ENCODE data around the gene PUSL1. TPM values are rescaled to one million over a fixed set of nuclear protein-coding genes. Genes with fewer than 3 reads are reported as not detected.

Gene PUSL1
- total and polyA plus RNA-seq, 2 of the 13 experiments (the other 11 are each of a cell fraction or from before 2014, with no cell fraction given) = 8.3 to 22.2 TPM

- TF ChIP-seq PRDM10 (CRISPR knock-in tag; IDR thresholded peaks at IDR 0.05; ENCODE audit: low read depth) (no peak), ARNTL (CRISPR knock-in tag; IDR thresholded peaks at IDR 0.05) (peak; percentile 66), XRCC5 (optimal IDR thresholded peaks at IDR 0.05; ENCODE audit: low read length) (no peak), THAP9 (CRISPR knock-in tag; IDR thresholded peaks at IDR 0.05; ENCODE audit: borderline replicate concordance) (no peak), ZBTB14 (CRISPR knock-in tag; IDR thresholded peaks at IDR 0.05) (peak; percentile 66), ZNF556 (CRISPR knock-in tag; IDR thresholded peaks at IDR 0.05; ENCODE audit: borderline replicate concordance) (peak; percentile 9; the same call in 1 of the 2 replicates), ZNF343 (CRISPR knock-in tag; IDR thresholded peaks at IDR 0.05) (no peak), ZFY (CRISPR knock-in tag; IDR thresholded peaks at IDR 0.05) (peak; percentile 76), SRY (CRISPR knock-in tag; IDR thresholded peaks at IDR 0.05) (peak; percentile 75; the same call in 1 of the 2 replicates), MYC (CRISPR knock-in tag; IDR thresholded peaks at IDR 0.05; ENCODE audit: borderline replicate concordance) (peak; percentile 95), ZBTB46 (CRISPR knock-in tag; IDR thresholded peaks at IDR 0.05; ENCODE audit: borderline replicate concordance) (no peak), PAWR (CRISPR knock-in tag; IDR thresholded peaks at IDR 0.05; ENCODE audit: borderline replicate concordance) (no peak), MXI1 (IDR thresholded peaks at IDR 0.05; ENCODE audit: borderline replicate concordance, low read depth, low read length) (peak; percentile 63; the same call in 1 of the 3 replicates), ZBTB43 (CRISPR knock-in tag; conservative IDR thresholded peaks at IDR 0.05) (0 out of 2 replicates have a peak, but pooled peaks have one; percentile 37), SIN3A (IDR thresholded peaks at IDR 0.05; ENCODE audit: borderline replicate concordance, low read depth, low read length) (no peak), RELA (CRISPR knock-in tag; IDR thresholded peaks at IDR 0.05) (no peak), MED13 (CRISPR knock-in tag; IDR thresholded peaks at IDR 0.05) (no peak), CREM (IDR thresholded peaks at IDR 0.05) (no peak), CREM (CRISPR knock-in tag; IDR thresholded peaks at IDR 0.05) (no peak)
Observed at GRCh38 chr1:1306661-1307260, 1.6 kb upstream of the PUSL1 start (continued).

Data from HepG2 (cell line).